WERI-Rb-1 (cell line): ENCODE results near the gene DNAH7.

Experiments used
- DNase-seq: peaks from one replicate; pipeline ENCODE4 v3.0.0-alpha.2; 2020
- H3K27ac ChIP-seq: fragments of 250-450 bp; sonication (Bioruptor Pico); 2 replicates; pipeline ENCODE4 v1.5.1; 2020; ENCODE audit warnings: mild to moderate bottlenecking, moderate library complexity
- H3K27me3 ChIP-seq: fragments of 250-450 bp; sonication (Bioruptor Pico); 2 replicates; pipeline ENCODE4 v1.5.1; 2021; ENCODE audit warnings: mild to moderate bottlenecking, low read depth, moderate library complexity; ENCODE audit not compliant: insufficient read depth, severe bottlenecking
- H3K36me3 ChIP-seq: fragments of 250-450 bp; sonication (Bioruptor Pico); 2 replicates; pipeline ENCODE4 v1.5.1; 2020; ENCODE audit warnings: mild to moderate bottlenecking, moderate library complexity
- H3K4me3 ChIP-seq: 2 replicates; pipeline ENCODE4 v1.5.1; 2011; ENCODE audit warnings: low read depth, mild to moderate bottlenecking, control low read depth, low read length
- H3K9me3 ChIP-seq: fragments of 250-450 bp; sonication (Bioruptor Pico); 2 replicates; pipeline ENCODE4 v1.5.1; 2021; ENCODE audit warnings: mild to moderate bottlenecking, moderate library complexity; ENCODE audit not compliant: severe bottlenecking
- TF ChIP-seq, protein P1 (sequence below): IDR thresholded peaks from 2 replicates; pipeline ENCODE4 v1.5.1; 2011; ENCODE audit warnings: low read depth, mild to moderate bottlenecking, control low read depth, inconsistent platforms, low read length

DNAH7 gene

DNA sequence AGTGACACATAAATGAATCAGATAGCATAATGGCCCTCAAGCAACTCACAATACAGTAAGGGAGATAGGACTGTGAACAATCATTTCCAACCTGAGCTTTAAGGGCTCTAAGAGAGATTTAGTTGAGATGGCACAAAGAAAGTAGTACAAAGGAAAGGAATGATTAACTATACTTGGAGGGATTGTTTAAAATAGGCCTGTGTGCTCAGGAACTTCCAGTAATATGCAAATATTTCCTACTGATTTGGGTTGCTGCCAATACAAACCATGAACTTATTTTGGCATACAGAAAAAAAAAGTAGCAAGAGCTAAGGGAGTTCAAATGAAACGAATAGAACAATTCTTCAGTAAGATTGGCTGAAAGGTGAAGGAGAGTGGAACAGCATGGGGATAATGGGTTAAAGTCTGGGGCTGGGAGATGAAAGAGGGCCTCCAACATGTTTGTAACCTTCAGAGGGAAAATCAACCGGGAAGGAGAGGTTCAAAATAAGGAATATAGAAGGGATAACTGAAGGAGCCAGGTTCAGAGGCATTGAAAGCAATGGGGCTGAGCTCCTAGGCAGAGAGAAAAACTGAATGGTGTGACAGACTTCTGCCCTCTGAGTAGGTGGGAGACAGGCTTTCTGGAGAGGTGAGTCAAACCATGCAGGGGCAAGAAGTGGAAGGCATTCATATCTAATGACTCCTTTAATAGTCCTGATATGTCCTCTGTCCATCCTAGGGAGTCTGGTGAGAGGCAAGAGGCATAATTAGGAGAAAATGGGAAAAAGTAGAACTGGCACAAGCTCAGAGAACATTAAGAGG lies 83.5 kb downstream of the DNAH7 start:
- TF ChIP-seq, protein P1, sequence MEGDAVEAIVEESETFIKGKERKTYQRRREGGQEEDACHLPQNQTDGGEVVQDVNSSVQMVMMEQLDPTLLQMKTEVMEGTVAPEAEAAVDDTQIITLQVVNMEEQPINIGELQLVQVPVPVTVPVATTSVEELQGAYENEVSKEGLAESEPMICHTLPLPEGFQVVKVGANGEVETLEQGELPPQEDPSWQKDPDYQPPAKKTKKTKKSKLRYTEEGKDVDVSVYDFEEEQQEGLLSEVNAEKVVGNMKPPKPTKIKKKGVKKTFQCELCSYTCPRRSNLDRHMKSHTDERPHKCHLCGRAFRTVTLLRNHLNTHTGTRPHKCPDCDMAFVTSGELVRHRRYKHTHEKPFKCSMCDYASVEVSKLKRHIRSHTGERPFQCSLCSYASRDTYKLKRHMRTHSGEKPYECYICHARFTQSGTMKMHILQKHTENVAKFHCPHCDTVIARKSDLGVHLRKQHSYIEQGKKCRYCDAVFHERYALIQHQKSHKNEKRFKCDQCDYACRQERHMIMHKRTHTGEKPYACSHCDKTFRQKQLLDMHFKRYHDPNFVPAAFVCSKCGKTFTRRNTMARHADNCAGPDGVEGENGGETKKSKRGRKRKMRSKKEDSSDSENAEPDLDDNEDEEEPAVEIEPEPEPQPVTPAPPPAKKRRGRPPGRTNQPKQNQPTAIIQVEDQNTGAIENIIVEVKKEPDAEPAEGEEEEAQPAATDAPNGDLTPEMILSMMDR: no peak
- no peak overlapping the region for H3K4me3 ChIP-seq
- DNase-seq: no peak
- H3K9me3 ChIP-seq: no peaks in the 10 kb centered on the region
- no peaks in the 10 kb centered on the region for H3K27me3 ChIP-seq
- no peaks in the 10 kb centered on the region for H3K36me3 ChIP-seq
- H3K27ac ChIP-seq: no peak overlapping the region

DNA sequence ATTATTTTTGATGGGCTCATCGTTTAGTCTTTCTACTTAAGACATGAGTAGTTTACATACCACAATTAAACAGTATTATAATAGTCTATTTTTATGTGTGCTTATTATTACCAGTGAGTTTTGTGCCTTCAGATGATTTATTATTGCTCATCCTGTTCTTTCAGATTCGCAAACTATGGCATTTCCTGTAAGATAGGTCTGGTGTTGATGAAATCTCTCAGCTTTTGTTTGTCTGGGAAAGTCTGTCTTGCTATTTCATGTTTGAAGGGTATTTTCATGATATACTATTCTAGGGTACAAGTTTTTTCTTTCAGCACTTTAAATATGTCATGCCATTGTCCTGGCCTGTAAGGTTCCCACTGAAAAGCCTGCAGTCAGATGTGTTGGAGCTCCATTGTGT lies 101.3 kb downstream of the DNAH7 start:
- no peaks in the 10 kb centered on the region for H3K27me3 ChIP-seq
- H3K36me3 ChIP-seq: no peaks in the 10 kb centered on the region
- TF ChIP-seq, protein P1: no peak
- no peaks in the 10 kb centered on the region for H3K9me3 ChIP-seq
- no peak overlapping the region for H3K4me3 ChIP-seq
- no peak for DNase-seq
- no peak overlapping the region for H3K27ac ChIP-seq

DNA sequence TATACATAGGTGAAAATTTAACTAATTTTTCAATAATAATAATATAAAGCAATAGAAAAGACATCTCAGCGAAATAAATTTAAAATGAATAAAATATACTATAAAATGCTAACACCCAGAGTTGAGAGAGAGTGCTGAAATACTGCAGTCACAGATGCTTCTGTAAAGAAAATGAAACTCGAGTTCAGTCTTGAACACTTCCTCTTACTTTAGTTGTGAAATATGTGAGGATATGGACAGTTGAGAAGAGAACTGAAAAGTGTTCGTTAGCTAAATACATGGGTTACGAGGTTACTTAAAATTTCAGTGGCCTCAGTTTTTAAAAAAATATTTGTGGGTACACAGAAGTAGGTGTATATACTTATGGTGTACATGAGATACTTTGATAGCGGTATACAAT lies 106.8 kb downstream of the DNAH7 start:
- H3K9me3 ChIP-seq: no peaks in the 10 kb centered on the region
- no peak for DNase-seq
- no peaks in the 10 kb centered on the region for H3K27me3 ChIP-seq
- H3K36me3 ChIP-seq: no peaks in the 10 kb centered on the region
- H3K27ac ChIP-seq: no peak overlapping the region
- TF ChIP-seq, protein P1: no peak
- no peak overlapping the region for H3K4me3 ChIP-seq

DNA sequence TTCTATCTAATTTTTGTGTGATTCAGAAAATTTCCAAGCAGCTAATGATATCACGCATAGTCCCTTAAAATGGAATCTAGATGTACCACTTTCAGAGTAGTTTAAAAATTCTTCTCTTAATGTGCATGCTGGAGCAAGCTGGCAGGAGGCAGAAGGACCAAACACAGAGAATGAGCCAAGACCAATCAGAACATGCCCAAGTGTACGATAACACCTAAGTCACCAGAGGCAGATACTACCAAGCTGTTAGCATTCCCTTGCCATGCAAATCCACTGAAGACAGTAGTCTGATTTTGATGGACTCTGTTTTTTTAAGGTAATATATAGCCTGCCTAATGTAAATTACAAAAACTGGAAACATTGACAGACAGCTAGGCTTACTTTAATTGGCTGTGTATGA lies 109.3 kb downstream of the DNAH7 start:
- Histone ChIP-seq H3K27ac (no peak overlapping the region), H3K9me3 (no peaks in the 10 kb centered on the region), H3K4me3 (no peak overlapping the region), H3K27me3 (no peaks in the 10 kb centered on the region), H3K36me3 (no peaks in the 10 kb centered on the region)
- TF ChIP-seq, protein P1: no peak
- DNase-seq: no peak

DNA sequence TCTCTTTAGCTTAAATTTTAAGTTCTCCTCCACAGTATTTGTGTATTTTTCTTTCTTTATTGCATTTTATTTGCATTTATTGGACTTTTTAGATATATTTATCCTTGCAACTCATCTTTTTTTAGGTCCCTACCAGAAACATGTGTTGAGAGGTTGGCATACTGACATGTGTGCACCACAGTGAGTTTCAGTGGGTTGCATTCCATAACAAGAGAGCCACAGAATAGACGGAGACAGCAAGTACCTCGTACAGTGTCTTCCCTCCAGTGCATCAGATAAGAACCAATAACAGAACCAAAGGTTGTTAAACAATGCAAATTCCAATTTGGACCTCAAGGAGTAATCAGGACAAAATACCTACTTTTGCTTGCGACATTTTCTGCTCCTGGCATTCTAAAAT lies 111.9 kb downstream of the DNAH7 start:
- DNase-seq: no peak
- Histone ChIP-seq H3K27ac (no peak overlapping the region), H3K9me3 (no peaks in the 10 kb centered on the region), H3K27me3 (no peaks in the 10 kb centered on the region), H3K36me3 (no peaks in the 10 kb centered on the region), H3K4me3 (no peak overlapping the region)
- TF ChIP-seq, protein P1: no peak

DNA sequence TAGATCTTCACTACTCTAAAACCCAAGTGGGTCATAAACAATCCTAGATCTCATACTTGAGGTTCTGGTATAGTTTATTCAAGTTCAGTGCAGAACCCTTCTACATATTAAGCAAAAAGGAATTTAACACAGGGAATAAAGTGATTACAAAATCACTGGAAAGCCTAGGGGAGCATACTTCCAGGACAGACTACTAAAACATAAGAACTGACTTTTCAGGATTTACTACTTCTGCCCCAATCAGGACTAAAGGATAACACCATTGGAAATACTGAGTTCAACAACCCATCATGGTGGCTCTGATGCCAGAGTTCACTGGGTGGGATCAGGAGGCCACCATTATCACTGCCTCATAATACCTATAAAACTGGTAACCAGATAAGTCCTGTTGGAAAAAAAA lies 123.6 kb downstream of the DNAH7 start:
- Histone ChIP-seq H3K9me3 (no peaks in the 10 kb centered on the region), H3K36me3 (no peaks in the 10 kb centered on the region), H3K4me3 (no peak overlapping the region), H3K27ac (no peak overlapping the region), H3K27me3 (no peaks in the 10 kb centered on the region)
- TF ChIP-seq, protein P1: no peak
- no peak for DNase-seq
